ENCODE results near the gene ACTMAP.

- TF ChIP-seq CTCF (IDR thresholded peaks at IDR 0.05) (no peak), POLR2A (IDR thresholded peaks at IDR 0.05) (no peak)
These were observed 35.6 kb downstream of the ACTMAP start for GRCh38 chr19:40714441-40715299.

All from body of pancreas (tissue), 4 donors.